ENCODE results near the gene LEMD3.
A peak's percentile ranks its signal among the peaks of the same experiment; 100 is the strongest.

Gene LEMD3

GRCh38 chr12:65169320-65170208 is at the start of gene LEMD3:
Gene LEMD3 (plus strand): TSS chr12:65169583. CDS start chr12:65169597, 14 bp downstream.
- peak; percentile 82 for DNase-seq (ENCODE audit: low read depth)

GRCh38 chr12:65121049-65121955 is 48.1 kb upstream of the LEMD3 start, which contains the start of gene WIF1:
Gene WIF1 (minus strand): TSS chr12:65121305. CDS start chr12:65121191, 114 bp downstream.
- DNase-seq (ENCODE audit: low read depth): no peak

- no peak for DNase-seq (ENCODE audit: low read depth)
These were observed 47.4 kb upstream of the LEMD3 start for GRCh38 chr12:65121956-65122469.

- DNase-seq (ENCODE audit: low read depth): no peak
These were observed 46.7 kb upstream of the LEMD3 start for GRCh38 chr12:65122703-65123102.

- no peak for DNase-seq (ENCODE audit: low read depth)
These were observed 45.8 kb upstream of the LEMD3 start for GRCh38 chr12:65123435-65124063.

- DNase-seq (ENCODE audit: low read depth): no peak
These were observed 44.1 kb upstream of the LEMD3 start for GRCh38 chr12:65125247-65125646.

GRCh38 chr12:65125975-65126374 is 43.4 kb upstream of the LEMD3 start:
- DNase-seq (ENCODE audit: low read depth): no peak

- no peak for DNase-seq (ENCODE audit: low read depth)
These were observed 42.9 kb upstream of the LEMD3 start for GRCh38 chr12:65126482-65126881.

GRCh38 chr12:65133879-65134278 is 35.5 kb upstream of the LEMD3 start:
- no peak for DNase-seq (ENCODE audit: low read depth)

- DNase-seq (ENCODE audit: low read depth): no peak
These were observed 30.0 kb upstream of the LEMD3 start for GRCh38 chr12:65139389-65139788.

- DNase-seq (ENCODE audit: low read depth): no peak
These were observed 28.6 kb upstream of the LEMD3 start for GRCh38 chr12:65140738-65141137.

GRCh38 chr12:65147312-65147905 is 22.0 kb upstream of the LEMD3 start:
- DNase-seq (ENCODE audit: low read depth): no peak

- no peak for DNase-seq (ENCODE audit: low read depth)
These were observed 17.4 kb upstream of the LEMD3 start for GRCh38 chr12:65152012-65152411.

GRCh38 chr12:65152596-65152995 is 16.8 kb upstream of the LEMD3 start:
- DNase-seq (ENCODE audit: low read depth): no peak

- DNase-seq (ENCODE audit: low read depth): no peak
These were observed 13.6 kb upstream of the LEMD3 start for GRCh38 chr12:65155784-65156183.

- no peak for DNase-seq (ENCODE audit: low read depth)
These were observed 13.0 kb upstream of the LEMD3 start for GRCh38 chr12:65156366-65156841.

GRCh38 chr12:65157091-65157490 is 12.3 kb upstream of the LEMD3 start:
- no peak for DNase-seq (ENCODE audit: low read depth)

- no peak for DNase-seq (ENCODE audit: low read depth)
These were observed 6.8 kb upstream of the LEMD3 start for GRCh38 chr12:65162609-65163008.

GRCh38 chr12:65164244-65164643 is 5.1 kb upstream of the LEMD3 start:
- no peak for DNase-seq (ENCODE audit: low read depth)

GRCh38 chr12:65164774-65165173 is 4.6 kb upstream of the LEMD3 start:
- no peak for DNase-seq (ENCODE audit: low read depth)

- DNase-seq (ENCODE audit: low read depth): no peak
These were observed 583 bp upstream of the LEMD3 start for GRCh38 chr12:65168681-65169319.

All from stimulated activated CD8-positive, alpha-beta memory T cell treated with anti-CD3 and anti-CD28 coated beads, Interleukin-7, amount 100 ng/mL, for 24 hours (primary cell).